ENCODE results near the gene BLOC1S5.
A peak's percentile ranks its signal among the peaks of the same experiment; 100 is the strongest.
"Not testable (repeated sequence)": the region's sequence is repeated elsewhere in the genome, so short reads cannot be mapped to it uniquely, and the experiment has no call there.

The BLOC1S5 gene

DNA sequence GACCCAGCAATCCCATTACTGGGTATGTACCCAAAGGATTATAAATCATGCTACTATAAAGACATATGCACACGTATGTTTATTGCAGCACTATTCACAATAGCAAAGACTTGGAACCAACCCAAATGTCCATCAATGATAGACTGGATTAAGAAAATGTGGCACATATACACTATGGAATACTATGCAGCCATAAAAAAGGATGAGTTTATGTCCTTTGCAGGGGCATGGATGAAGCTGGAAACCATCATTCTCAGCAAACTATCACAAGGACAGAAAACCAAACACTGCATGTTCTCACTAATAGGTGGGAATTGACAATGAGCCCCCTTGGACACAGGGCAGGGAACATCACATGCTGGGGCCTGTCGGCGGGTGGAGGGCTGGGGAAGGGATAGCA, 30.1 kb downstream of the BLOC1S5 start:
- DNase-seq = not testable (repeated sequence)

DNA sequence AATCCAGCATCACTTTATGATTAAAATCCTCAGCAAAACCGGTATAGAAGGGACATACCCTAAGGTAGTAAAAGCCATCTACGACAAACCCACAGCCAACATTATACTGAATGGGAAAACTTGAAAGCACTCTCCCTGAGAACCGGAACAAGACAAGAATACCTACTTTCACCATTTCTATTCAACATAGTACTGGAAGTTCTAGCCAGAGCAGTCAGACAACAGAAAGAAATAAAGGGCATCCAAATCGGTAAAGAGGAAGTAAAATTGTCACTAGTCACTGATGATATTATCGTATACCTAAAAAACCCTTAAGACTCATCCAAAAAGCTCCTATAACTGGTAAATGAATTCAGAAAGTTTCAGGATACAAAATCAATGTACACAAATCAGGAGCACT, 33.3 kb downstream of the BLOC1S5 start:
- DNase-seq = no peak

DNA sequence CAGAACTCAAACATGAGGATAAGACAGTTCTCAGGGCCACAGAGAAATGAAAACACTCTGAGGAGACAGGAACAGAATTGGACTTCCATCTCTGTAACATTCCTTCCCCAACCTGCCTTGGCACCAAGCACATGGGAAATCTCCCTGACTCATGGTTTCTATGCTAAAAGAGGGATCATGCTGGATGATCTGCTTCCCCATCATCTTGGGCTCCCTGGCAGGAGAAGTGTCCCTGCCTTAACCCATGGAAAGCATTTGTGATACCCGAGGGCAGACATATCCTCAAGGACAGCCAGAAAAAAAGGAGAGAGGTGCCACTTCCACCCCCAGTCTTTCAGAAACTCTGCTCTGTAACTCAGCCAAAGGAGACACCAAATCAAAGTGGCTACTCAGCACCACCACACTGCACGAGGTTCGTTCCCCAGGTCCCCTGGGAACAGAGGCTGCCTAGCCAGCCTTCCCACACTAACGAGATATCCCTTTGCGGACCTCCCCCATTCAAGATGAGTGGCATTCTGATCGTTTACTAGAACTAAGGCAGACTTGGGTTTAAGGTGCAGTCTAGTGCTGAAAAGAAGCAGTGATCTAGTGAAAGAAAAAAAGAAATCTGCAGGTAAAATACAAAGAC, 34.8 kb downstream of the BLOC1S5 start:
- DNase-seq = no peak

DNA sequence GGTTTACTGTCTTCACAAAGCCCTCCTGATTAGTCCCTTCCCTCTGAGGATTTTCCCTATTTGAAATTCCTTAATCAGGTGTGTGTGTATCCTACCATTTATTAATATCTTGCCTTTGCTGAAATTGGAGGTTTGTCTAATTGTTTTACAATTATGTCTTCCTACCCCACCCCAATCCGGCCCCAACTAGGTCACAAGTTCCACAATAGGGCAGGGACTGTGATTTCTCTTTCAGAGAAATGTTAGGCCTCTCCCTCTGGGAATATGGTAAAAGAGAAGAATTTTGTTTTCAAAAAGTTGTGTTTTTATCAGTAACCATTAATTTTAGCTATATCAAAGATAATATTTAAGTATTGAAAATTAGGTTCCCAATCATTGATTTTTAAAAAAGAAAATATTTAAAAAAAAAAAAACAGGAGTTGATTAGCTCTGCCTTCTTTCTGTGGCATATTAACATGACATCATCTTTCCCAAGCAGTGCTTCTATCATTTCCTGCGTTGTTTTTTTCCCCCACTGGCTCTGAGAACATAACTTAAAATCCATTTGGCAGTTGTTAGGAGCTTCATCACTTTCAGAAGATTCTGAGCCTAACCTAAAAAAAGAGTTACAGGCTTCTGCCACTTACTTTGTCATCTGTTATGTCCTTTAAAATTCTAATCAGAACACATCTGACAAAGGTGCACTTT, 36.1 kb downstream of the BLOC1S5 start:
- DNase-seq = no peak

GRCh38 chr6:8026800-8027199, 37.4 kb downstream of the BLOC1S5 start:
- DNase-seq = no peak

- no peak for DNase-seq
Observed at GRCh38 chr6:8025191-8025590, 39.0 kb downstream of the BLOC1S5 start.

- no peak for DNase-seq
Observed at GRCh38 chr6:8023638-8024037, 40.6 kb downstream of the BLOC1S5 start.

- DNase-seq = no peak
Observed at GRCh38 chr6:8020083-8020482, 44.1 kb downstream of the BLOC1S5 start.

DNA sequence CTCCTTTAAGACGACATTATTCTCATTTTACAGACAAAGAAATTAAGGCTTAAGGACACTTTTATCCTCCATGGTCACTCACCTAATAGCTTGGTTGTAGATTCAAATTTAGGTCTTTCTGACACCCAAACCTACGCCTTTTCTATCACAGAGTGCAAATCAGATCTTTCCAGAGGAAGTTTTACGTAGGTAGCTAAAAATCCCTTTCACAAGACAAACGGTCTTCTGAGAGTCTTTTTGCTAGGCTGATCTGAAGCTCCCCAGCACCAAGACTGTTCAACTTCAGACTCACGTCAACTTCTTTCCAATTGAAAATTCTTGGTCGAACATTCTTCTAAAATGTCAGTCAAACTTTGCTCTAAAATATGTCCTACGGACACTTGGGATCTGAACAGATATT, 46.5 kb downstream of the BLOC1S5 start:
- no peak for DNase-seq

GRCh38 chr6:8017276-8017701, 46.9 kb downstream of the BLOC1S5 start:
- DNase-seq = no peak

DNA sequence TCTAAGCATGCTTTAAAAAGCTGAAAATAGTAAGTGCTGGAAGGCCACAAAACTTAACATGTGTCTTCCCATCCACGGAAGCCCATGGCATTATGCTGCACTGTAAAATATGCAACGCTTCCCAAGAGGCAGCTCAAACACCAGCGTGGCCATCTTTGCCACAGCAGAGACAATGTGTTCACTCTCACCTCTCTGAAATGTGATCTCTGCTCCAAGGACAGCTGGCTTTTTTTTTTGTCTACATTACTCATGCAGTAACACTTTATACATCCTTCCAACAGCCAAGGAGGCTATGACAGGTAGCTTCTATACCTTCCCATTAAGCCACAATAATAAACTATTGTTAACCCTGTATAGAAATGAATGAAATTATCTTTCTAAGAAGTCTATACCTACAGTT, 49.2 kb downstream of the BLOC1S5 start:
- DNase-seq = no peak

DNA sequence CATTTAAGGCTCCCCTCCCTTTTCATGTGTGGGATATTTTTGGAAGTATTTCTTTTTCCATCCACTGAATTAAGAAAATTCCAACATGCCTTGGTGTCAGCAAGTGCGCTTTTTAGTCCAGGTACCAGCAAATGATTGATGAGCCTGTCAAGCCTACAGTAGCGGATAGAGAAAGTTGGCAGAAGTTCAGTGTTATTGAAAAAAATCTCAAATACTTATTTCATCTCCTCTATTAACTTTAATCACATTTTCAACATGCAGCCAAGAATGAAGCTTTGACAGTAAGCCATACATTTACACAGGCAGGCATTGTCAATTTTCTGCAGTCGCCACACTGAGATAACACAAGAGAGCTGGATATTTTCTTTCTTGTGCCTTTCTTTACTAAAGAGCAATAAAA, 50.4 kb downstream of the BLOC1S5 start:
- no peak for DNase-seq

DNA sequence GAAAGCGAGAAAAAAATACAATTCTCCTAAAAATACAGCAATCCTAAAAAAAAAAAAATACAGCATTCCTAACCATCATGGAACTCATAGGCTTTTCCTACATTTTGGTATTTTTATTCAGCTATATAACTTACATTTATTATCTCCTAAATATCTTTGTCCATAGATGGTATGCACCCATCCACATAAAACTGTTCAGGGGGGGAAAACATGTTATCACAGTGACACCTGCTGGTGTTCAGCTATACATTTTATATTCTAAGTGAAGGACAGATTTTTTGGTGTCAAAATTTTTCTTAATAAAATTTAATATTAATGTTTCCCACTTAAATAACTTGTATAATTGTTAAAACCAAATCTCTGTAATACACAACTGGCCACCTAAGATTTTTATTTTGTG, 58.0 kb downstream of the BLOC1S5 start:
- DNase-seq = peak; percentile 2

- no peak for DNase-seq
Observed at GRCh38 chr6:8005136-8005535, 59.1 kb downstream of the BLOC1S5 start.

DNA sequence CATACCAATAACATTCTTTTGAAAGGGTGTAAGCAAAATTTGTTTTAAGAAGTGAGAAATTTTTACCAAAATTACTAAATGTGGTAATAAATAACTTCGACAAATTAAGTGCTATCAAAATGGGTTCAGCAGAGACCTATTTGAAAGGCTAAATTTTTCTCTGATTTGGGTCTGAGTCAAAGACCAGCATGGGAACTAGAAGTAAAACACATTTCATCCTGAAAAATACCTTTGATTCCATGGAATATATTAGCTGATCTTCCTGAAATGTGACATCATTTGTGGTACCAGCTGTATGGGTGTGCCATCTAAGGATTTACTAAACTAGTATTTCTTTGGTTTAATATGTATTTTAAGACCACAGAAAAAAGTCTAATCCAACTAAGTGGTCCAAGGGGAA, 63.6 kb downstream of the BLOC1S5 start:
- no peak for DNase-seq

- no peak for DNase-seq
Observed at GRCh38 chr6:8000188-8000596, 64.0 kb downstream of the BLOC1S5 start.

- no peak for DNase-seq
Observed at GRCh38 chr6:7999201-7999600, 65.0 kb downstream of the BLOC1S5 start.

DNA sequence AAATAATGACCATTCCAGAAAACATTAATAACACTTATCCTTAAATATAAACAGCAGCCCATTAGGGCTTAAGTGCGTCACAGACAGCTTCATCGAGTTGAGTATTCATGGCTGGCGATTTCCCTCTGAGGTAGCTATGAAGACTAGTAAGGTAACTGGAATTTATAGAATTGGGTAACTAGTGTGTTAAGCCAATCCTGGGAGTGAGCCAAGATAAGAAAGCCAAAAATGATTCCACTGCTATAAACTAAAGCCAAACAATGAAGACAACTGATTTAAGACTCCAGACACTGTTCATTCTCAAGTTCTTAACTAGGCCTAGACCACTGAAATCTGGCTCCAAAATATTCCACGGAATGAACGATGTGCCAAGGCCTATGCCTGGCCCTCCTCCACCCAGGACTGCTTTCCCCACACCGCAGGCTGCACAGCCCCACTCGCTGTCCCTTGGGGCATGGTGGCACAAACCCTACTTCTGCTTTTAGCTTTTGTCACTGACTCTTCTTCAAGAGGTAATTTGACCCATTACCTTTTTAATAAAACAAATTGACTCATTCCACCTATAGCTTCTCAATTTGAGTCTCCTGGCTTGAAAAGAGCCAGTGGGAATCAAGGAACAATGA, 66.0 kb downstream of the BLOC1S5 start:
- no peak for DNase-seq

GRCh38 chr6:7997286-7997685, 66.9 kb downstream of the BLOC1S5 start:
- DNase-seq = no peak

DNA sequence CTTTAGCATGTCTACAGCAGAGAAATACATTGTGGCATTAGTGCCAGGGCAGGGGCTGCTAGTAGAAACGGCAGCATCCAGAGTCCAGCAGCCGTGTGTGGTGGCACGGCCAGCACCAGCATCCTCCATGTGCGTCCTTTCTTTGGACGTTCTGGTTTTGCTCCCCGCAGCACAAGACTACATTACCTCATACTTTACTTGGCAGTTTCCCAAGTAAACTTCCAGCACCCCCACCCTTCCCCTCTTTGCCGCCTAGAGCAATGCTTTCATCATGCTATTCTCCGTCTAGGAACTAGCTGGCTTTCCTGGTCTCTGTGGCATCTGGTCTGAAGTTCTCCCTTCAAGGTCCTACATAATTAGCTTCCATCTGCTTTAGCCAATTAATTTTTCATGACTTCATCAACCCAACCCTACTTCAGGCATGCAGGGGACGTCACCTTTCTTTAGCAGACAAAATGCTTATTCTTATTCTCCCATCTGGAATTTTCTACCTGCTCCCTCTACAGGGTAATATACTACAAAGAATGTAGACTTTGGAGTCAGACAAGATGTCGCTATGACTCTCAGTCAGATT, 67.6 kb downstream of the BLOC1S5 start:
- DNase-seq = no peak

DNA sequence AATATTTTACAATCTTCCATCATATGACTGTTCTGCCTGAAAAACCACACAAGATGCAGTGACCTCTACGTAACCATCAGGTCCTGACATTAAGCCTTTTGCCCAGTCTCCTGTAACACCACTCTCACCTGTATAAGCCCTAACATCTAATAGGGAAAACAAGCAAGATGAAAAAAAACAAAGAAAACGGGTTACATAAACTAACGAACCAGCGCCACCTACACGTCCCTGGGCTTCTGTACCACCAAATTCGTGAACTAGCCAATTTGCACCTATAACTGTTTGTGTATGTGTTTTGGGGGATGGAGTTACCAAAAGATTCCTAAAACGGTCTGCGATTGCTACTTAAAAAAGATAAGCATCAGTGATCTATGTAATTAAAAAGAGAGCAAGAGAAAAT, 70.2 kb downstream of the BLOC1S5 start:
- no peak for DNase-seq

DNA sequence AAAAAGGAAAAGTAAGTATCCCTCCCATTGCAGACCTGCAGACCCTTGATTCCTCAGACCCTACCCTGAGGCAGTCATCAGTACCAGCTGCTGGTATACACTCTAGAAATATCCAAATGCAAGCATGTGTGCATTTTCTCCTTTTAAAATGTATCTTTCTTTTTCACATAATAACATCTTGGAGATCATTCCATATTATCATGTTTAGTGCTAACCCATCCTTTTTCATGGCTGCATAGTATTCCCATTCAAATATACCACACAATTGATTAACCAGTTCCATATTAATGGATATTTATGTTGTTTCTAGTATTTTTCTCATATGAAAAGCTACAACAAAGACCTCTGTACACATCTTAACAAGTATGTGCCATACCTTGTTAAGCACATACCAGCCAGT, 70.8 kb downstream of the BLOC1S5 start:
- DNase-seq = no peak

DNA sequence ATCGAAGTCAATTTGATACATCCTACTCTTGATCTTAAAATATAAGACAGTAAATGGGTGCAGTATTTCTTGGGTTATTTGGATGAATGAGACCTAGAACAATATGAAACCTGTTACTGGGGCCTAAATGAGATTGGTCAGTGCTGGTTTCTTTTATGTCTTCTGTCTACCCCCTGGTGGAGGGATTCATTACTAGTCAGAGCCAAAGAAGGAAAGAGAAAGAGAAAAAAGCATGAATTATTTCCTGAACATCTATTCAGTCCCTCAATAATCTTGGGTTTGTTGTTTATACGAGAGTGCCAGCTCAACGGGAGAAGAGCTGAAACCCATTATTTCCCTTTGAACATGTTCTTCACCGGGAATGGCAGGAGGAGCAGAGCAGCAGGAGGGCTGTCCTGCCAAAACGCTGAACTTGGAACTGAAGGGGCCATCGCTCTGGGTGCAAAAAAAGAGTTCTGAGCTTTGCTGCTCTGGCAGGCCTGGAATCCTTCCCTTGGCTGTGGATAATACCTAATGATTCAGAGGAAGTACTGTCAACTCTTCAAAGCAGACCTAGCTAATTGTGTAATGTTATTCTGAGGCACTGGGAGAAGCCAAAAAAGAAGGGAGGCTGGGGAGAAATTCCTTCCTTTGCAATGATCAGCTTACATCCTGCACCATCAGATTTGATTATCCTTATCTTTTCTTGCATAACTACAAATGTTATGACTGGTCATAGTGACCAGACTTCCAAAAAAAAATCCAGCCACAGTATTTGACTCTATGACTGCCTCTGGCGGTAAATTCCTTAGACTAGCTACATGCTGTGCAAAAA, 72.0 kb downstream of the BLOC1S5 start:
- DNase-seq = no peak
